ENCODE results near the gene EMX2.

The EMX2 gene

GRCh38 chr10:117532003-117532385, 10.6 kb upstream of the EMX2 start:
- DNase-seq (ENCODE audit: low read depth): no peak

GRCh38 chr10:117532451-117533107, 10.0 kb upstream of the EMX2 start:
- no peak for DNase-seq (ENCODE audit: low read depth)

- no peak for DNase-seq (ENCODE audit: low read depth)
Measured at GRCh38 chr10:117533507-117534281, 8.9 kb upstream of the EMX2 start.

GRCh38 chr10:117534321-117535297, 7.9 kb upstream of the EMX2 start:
- DNase-seq (ENCODE audit: low read depth): no peak

- DNase-seq (ENCODE audit: low read depth): no peak
Measured at GRCh38 chr10:117535298-117536071, 7.1 kb upstream of the EMX2 start.

GRCh38 chr10:117536072-117536865, 6.3 kb upstream of the EMX2 start:
- DNase-seq (ENCODE audit: low read depth): no peak

- DNase-seq (ENCODE audit: low read depth): no peak
Measured at GRCh38 chr10:117536866-117537435, 5.6 kb upstream of the EMX2 start.

GRCh38 chr10:117537436-117537903, 5.1 kb upstream of the EMX2 start:
- DNase-seq (ENCODE audit: low read depth): no peak

- DNase-seq (ENCODE audit: low read depth): no peak
Measured at GRCh38 chr10:117537904-117538524, 4.5 kb upstream of the EMX2 start.

GRCh38 chr10:117539361-117539773, 3.2 kb upstream of the EMX2 start:
- no peak for DNase-seq (ENCODE audit: low read depth)

- no peak for DNase-seq (ENCODE audit: low read depth)
Measured at GRCh38 chr10:117539903-117540639, 2.5 kb upstream of the EMX2 start.

GRCh38 chr10:117540640-117541404, 1.7 kb upstream of the EMX2 start:
- no peak for DNase-seq (ENCODE audit: low read depth)

GRCh38 chr10:117541405-117541908, 1.1 kb upstream of the EMX2 start:
- DNase-seq (ENCODE audit: low read depth): no peak

GRCh38 chr10:117541909-117542705, 439 bp upstream of the EMX2 start:
- no peak for DNase-seq (ENCODE audit: low read depth)

GRCh38 chr10:117543225-117544003, 868 bp downstream of the EMX2 start:
- no peak for DNase-seq (ENCODE audit: low read depth)

GRCh38 chr10:117544004-117544701, 1.6 kb downstream of the EMX2 start:
- no peak for DNase-seq (ENCODE audit: low read depth)
